IMR-90 (cell line): ENCODE data around the gene EPHB1. TPM values are rescaled to one million over a fixed set of nuclear protein-coding genes. Genes with fewer than 3 reads are reported as not detected.

Experiments
- ATAC-seq: fragments of 200-7000 bp; cut with Tn5 transposase; 2 replicates; pipeline ENCODE4 v1.9.1; 2020; ENCODE audit warnings: low read depth, mild to moderate bottlenecking, moderate library complexity
- BruUV-seq: library from RNA; stranded (reverse); fragments of 400-500 nt; replicated peaks from 2 replicates; lab custom pipeline; 2021; lab: Mats Ljungman, UMichigan
- CTCF ChIA-PET: fragments of 300-600 bp; formaldehyde crosslinking; extraction: SDS; loops from one replicate; lab custom pipeline; 2021; ENCODE audit warnings: antibody characterized with exemption; lab: Yijun Ruan, JAX
- POLR2A ChIA-PET: fragments of 300-600 bp; sonication (Branson Sonifier 250); formaldehyde crosslinking; loops from one replicate; lab custom pipeline; 2022; ENCODE audit warnings: antibody characterized with exemption; ENCODE audit not compliant: unreplicated experiment; lab: Charles Lee
- DNase-seq: peaks from one replicate; pipeline ENCODE4 v3.0.0; 2013
- H2AFZ ChIP-seq: replicated peaks from 2 replicates; pipeline ENCODE3; 2013; ENCODE audit warnings: low read length, mild to moderate bottlenecking; ENCODE audit not compliant: poor library complexity
- H2AK5ac ChIP-seq: 2 replicates; pipeline ENCODE4 v1.6.1; 2013; ENCODE audit warnings: low read depth, low read length, inconsistent platforms
- H2AK9ac ChIP-seq: replicated peaks from 2 replicates; pipeline ENCODE3; 2013; ENCODE audit warnings: mild to moderate bottlenecking, low read depth, low read length, moderate library complexity; ENCODE audit not compliant: poor library complexity
- H2BK120ac ChIP-seq: 2 replicates; pipeline ENCODE4 v1.6.1; 2013; ENCODE audit warnings: low read depth, low read length, inconsistent platforms
- H2BK15ac ChIP-seq: 3 replicates; pipeline ENCODE4 v1.6.1; 2013; ENCODE audit warnings: low read depth, low read length, inconsistent platforms
- H2BK20ac ChIP-seq: 2 replicates; pipeline ENCODE4 v1.6.1; 2013; ENCODE audit warnings: low read depth, mild to moderate bottlenecking, inconsistent platforms, low read length, moderate library complexity
- H2BK5ac ChIP-seq: 2 replicates; pipeline ENCODE4 v1.6.1; 2013; ENCODE audit warnings: mild to moderate bottlenecking, low read depth, low read length, inconsistent platforms; ENCODE audit not compliant: poor library complexity, severe bottlenecking
- H3K14ac ChIP-seq: replicated peaks from 2 replicates; pipeline ENCODE4 v1.6.1; 2013; ENCODE audit warnings: low read depth, low read length, inconsistent platforms
- H3K18ac ChIP-seq: 2 replicates; pipeline ENCODE4 v1.6.1; 2013; ENCODE audit warnings: low read depth, low read length, control low read depth
- H3K23ac ChIP-seq: 2 replicates; pipeline ENCODE4 v1.6.1; 2013; ENCODE audit warnings: low read depth, low read length, inconsistent platforms
- H3K27ac ChIP-seq: 2 replicates; pipeline ENCODE4 v1.5.1; 2013; ENCODE audit warnings: mild to moderate bottlenecking, control low read depth, low read length; ENCODE audit not compliant: insufficient read depth
- H3K27me3 ChIP-seq: 2 replicates; pipeline ENCODE4 v1.6.1; 2013; ENCODE audit warnings: low read length; ENCODE audit not compliant: control insufficient read depth, insufficient read depth
- H3K36me3 ChIP-seq: 2 replicates; pipeline ENCODE4 v1.6.1; 2013; ENCODE audit warnings: low read length, mixed read lengths; ENCODE audit not compliant: control insufficient read depth, insufficient read depth
- H3K4ac ChIP-seq: 2 replicates; pipeline ENCODE4 v1.6.1; 2013; ENCODE audit warnings: low read depth, low read length, inconsistent platforms
- H3K4me1 ChIP-seq: 2 replicates; pipeline ENCODE4 v1.6.1; 2013; ENCODE audit warnings: low read length, mixed read lengths; ENCODE audit not compliant: control insufficient read depth, insufficient read depth
- H3K4me2 ChIP-seq: 2 replicates; pipeline ENCODE4 v1.6.1; 2013; ENCODE audit warnings: low read depth, mild to moderate bottlenecking, control low read depth, low read length, moderate library complexity
- H3K4me3 ChIP-seq: 2 replicates; pipeline ENCODE4 v1.5.1; 2013; ENCODE audit warnings: low read depth, mild to moderate bottlenecking, control low read depth, low read length, moderate library complexity; ENCODE audit not compliant: insufficient read depth
- H3K56ac ChIP-seq: 2 replicates; pipeline ENCODE4 v1.6.1; 2013; ENCODE audit warnings: low read length, inconsistent platforms; ENCODE audit not compliant: insufficient read depth; ENCODE audit errors: extremely low read depth
- H3K79me1 ChIP-seq, 2 experiments: 2 replicates each; pipeline ENCODE4 v1.6.1; 2013; ENCODE audit warnings: low read length in 2 of 2, inconsistent platforms in 1 of 2, low read depth in 1 of 2
- H3K9ac ChIP-seq: 2 replicates; pipeline ENCODE4 v1.6.1; 2013; ENCODE audit warnings: low read depth, low read length, control low read depth
- H3K9me1 ChIP-seq: 2 replicates; pipeline ENCODE4 v1.6.1; 2013; ENCODE audit warnings: low read length, inconsistent platforms; ENCODE audit not compliant: insufficient read depth
- H3K9me3 ChIP-seq: 2 replicates; pipeline ENCODE4 v1.6.1; 2013; ENCODE audit warnings: low read length; ENCODE audit not compliant: control insufficient read depth, insufficient read depth
- H4K20me1 ChIP-seq: 2 replicates; pipeline ENCODE4 v1.6.1; 2013; ENCODE audit warnings: low read length, inconsistent platforms; ENCODE audit not compliant: insufficient read depth
- H4K5ac ChIP-seq: 2 replicates; pipeline ENCODE4 v1.6.1; 2013; ENCODE audit warnings: mild to moderate bottlenecking, low read depth, low read length, control low read depth
- H4K8ac ChIP-seq, 2 experiments: 2 replicates each; pipeline ENCODE4 v1.6.1; 2013; ENCODE audit warnings: low read depth in 2 of 2, low read length in 2 of 2, control low read depth in 1 of 2, inconsistent platforms in 1 of 2
- H4K91ac ChIP-seq: 2 replicates; pipeline ENCODE4 v1.6.1; 2013; ENCODE audit warnings: low read depth, low read length, inconsistent platforms; ENCODE audit not compliant: insufficient read depth
- BHLHE40 ChIP-seq: fragments of 150-350 bp; IDR thresholded peaks from 2 replicates; pipeline ENCODE4 v1.6.1; 2016; ENCODE audit warnings: mild to moderate bottlenecking, low read depth, low read length
- CEBPB ChIP-seq: IDR thresholded peaks from 2 replicates; pipeline ENCODE4 v1.6.1; 2012; ENCODE audit warnings: low read depth, low read length, improper control_type of control experiment
- CHD1 ChIP-seq: IDR thresholded peaks from 2 replicates; pipeline ENCODE4 v1.6.1; 2012; ENCODE audit warnings: low read depth, low read length, improper control_type of control experiment
- FOS ChIP-seq: fragments of 150-350 bp; IDR thresholded peaks from 2 replicates; pipeline ENCODE4 v1.6.1; 2016; ENCODE audit warnings: low read depth, low read length
- MAFK ChIP-seq: IDR thresholded peaks from 2 replicates; pipeline ENCODE4 v1.6.1; 2012; ENCODE audit warnings: low read depth, low read length, improper control_type of control experiment
- MAZ ChIP-seq: IDR thresholded peaks from 2 replicates; pipeline ENCODE4 v1.6.1; 2012; ENCODE audit warnings: low read depth, mild to moderate bottlenecking, low read length, improper control_type of control experiment, moderate library complexity, borderline replicate concordance
- MXI1 ChIP-seq: IDR thresholded peaks from 2 replicates; pipeline ENCODE4 v1.6.1; 2012; ENCODE audit warnings: low read depth, mild to moderate bottlenecking, low read length, moderate library complexity, borderline replicate concordance
- NFE2L2 ChIP-seq: fragments of 150-350 bp; IDR thresholded peaks from 2 replicates; pipeline ENCODE4 v1.6.1; 2016; ENCODE audit warnings: low read depth, mild to moderate bottlenecking, low read length
- POLR2A ChIP-seq: IDR thresholded peaks from 2 replicates; pipeline ENCODE4 v1.6.1; 2012; ENCODE audit warnings: mild to moderate bottlenecking, low read depth, low read length
- RAD21 ChIP-seq: IDR thresholded peaks from 2 replicates; pipeline ENCODE4 v1.6.1; 2012; ENCODE audit warnings: low read length, improper control_type of control experiment
- RCOR1 ChIP-seq: IDR thresholded peaks from 2 replicates; pipeline ENCODE4 v1.6.1; 2012; ENCODE audit warnings: mild to moderate bottlenecking, low read length, improper control_type of control experiment; ENCODE audit not compliant: insufficient replicate concordance
- RFX5 ChIP-seq: IDR thresholded peaks from 2 replicates; pipeline ENCODE4 v1.8.0; 2012; ENCODE audit warnings: low read depth, mild to moderate bottlenecking, low read length, moderate library complexity
- SMC3 ChIP-seq: fragments of 150-350 bp; IDR thresholded peaks from 2 replicates; pipeline ENCODE4 v1.6.1; 2016; ENCODE audit warnings: low read depth, mild to moderate bottlenecking, antibody characterized with exemption, low read length, moderate library complexity
- WGBS, 2 experiments: methylation state at CpG; one replicate each; pipeline versions ENCODE4 v1.1.5 to v1.1.7; 2013; ENCODE audit warnings: missing lambda C conversion rate in 2 of 2; ENCODE audit not compliant: insufficient read length in 1 of 2; ENCODE audit errors: extremely low coverage in 2 of 2; 5-methylcytosine and 5-hydroxymethylcytosine counted together
- dilution Hi-C: fragments of 300-500 bp; cut with HindIII; formaldehyde crosslinking; loops from one replicate; pipeline ENCODE4 v1.14.3; 2018; ENCODE audit warnings: low sequenced_read_pairs; ENCODE audit not compliant: unreplicated experiment
- in situ Hi-C: fragments of 300-500 bp; cut with MboI; formaldehyde crosslinking; loops from 3 replicates; pipeline ENCODE4 v1.14.3; 2019; ENCODE audit warnings: low sequenced_read_pairs, inconsistent platforms, mixed read lengths
- intact Hi-C: fragments of 100-400 bp; cut with micrococcal nuclease; formaldehyde crosslinking; loops from 2 replicates; pipeline ENCODE4 v1.10.0; 2022
- polyA plus RNA-seq, 3 experiments: library from polyadenylated mRNA; depleted of rRNA; stranded (reverse); fragments of >200 nt; gene quantifications; 2 replicates each; pipeline ENCODE4 v1.2.3, GENCODE V29; 2012; ENCODE audit warnings: low replicate concordance in 1 of 3
- total RNA-seq: library from RNA; depleted of rRNA; stranded (reverse); fragments of >200 nt; gene quantifications from 2 replicates; pipeline ENCODE4 v1.2.3, GENCODE V29; 2012
- TF ChIP-seq, protein P1 (sequence below): fragments of 150-350 bp; IDR thresholded peaks from 2 replicates; pipeline ENCODE4 v1.6.1; 2017; ENCODE audit warnings: mild to moderate bottlenecking, antibody characterized with exemption, low read length, low read depth
- TF ChIP-seq, protein P2 (sequence below): conservative IDR thresholded peaks from 2 replicates; pipeline ENCODE4 v1.5.1; 2012; ENCODE audit warnings: mild to moderate bottlenecking, low read depth, low read length, improper control_type of control experiment
- TF ChIP-seq, protein P3 (sequence below): fragments of 150-350 bp; IDR thresholded peaks from 2 replicates; pipeline ENCODE4 v1.6.1; 2016; ENCODE audit warnings: low read depth, mild to moderate bottlenecking, low read length, moderate library complexity, borderline replicate concordance

The EPHB1 gene
- total and polyA plus RNA-seq, 2 of the 4 experiments (the other 2 are of a cell fraction) = 0.17 to 0.36 TPM

DNA sequence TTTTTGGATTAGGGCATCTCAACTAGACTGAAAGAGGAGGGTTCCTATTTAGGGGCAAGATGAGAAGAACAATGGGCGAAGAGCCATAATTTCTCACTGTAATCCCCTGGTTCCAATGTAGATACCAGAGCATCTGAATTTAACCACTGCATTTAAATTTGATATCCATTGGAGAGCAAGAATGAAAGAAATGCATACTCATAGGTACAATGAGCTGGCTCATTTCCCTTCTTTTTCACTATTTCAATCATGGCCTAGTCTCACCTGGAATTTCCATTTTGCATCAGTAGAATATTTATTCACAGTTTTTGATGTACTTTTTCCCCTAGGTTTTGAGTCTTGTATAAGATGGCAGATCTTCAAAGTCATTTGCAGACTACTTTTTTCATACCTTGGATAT lies 13.8 kb downstream of the EPHB1 start:
- Histone ChIP-seq H2BK20ac (no peak overlapping the region), H4K8ac (no peak overlapping the region), H3K4me2 (no peak overlapping the region), H2BK5ac (no peak overlapping the region), H4K5ac (no peak overlapping the region), H3K9me1 (no peaks in the 10 kb centered on the region), H3K18ac (no peak overlapping the region), H4K91ac (no peak overlapping the region), H3K27me3 (peaks cover 1% of the 10 kb centered on the region; the same call in 1 of the 2 replicates), H3K4ac (no peak overlapping the region), H3K27ac (no peak overlapping the region), H3K9me3 (no peaks in the 10 kb centered on the region), H2AK5ac (no peak overlapping the region), H3K14ac (no peak overlapping the region), H2AK9ac (no peak overlapping the region), H3K23ac (no peak overlapping the region), H2BK15ac (no peak overlapping the region), H3K4me3 (no peak overlapping the region), H3K4me1 (no peaks in the 10 kb centered on the region), H4K20me1 (no peaks in the 10 kb centered on the region), H3K79me1 (no peaks in the 10 kb centered on the region), H3K36me3 (no peaks in the 10 kb centered on the region), H3K9ac (no peak overlapping the region), H2AFZ (no peak overlapping the region), H2BK120ac (no peak overlapping the region), H3K56ac (no peak overlapping the region)
- WGBS, 2 experiments = no CpG with 5 or more reads among the region's 1 CpG
- POLR2A ChIA-PET = no interaction called here
- intact Hi-C loops (no loop called here), in situ Hi-C loops (no loop called here), dilution Hi-C loops (no loop called here)
- no peak for TF ChIP-seq MAZ
- no peak for TF ChIP-seq MAFK
- no peak for TF ChIP-seq RAD21
- TF ChIP-seq NFE2L2 = no peak
- no peak for TF ChIP-seq CEBPB
- TF ChIP-seq, protein P1, sequence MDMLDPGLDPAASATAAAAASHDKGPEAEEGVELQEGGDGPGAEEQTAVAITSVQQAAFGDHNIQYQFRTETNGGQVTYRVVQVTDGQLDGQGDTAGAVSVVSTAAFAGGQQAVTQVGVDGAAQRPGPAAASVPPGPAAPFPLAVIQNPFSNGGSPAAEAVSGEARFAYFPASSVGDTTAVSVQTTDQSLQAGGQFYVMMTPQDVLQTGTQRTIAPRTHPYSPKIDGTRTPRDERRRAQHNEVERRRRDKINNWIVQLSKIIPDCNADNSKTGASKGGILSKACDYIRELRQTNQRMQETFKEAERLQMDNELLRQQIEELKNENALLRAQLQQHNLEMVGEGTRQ = no peak
- TF ChIP-seq, protein P2, sequence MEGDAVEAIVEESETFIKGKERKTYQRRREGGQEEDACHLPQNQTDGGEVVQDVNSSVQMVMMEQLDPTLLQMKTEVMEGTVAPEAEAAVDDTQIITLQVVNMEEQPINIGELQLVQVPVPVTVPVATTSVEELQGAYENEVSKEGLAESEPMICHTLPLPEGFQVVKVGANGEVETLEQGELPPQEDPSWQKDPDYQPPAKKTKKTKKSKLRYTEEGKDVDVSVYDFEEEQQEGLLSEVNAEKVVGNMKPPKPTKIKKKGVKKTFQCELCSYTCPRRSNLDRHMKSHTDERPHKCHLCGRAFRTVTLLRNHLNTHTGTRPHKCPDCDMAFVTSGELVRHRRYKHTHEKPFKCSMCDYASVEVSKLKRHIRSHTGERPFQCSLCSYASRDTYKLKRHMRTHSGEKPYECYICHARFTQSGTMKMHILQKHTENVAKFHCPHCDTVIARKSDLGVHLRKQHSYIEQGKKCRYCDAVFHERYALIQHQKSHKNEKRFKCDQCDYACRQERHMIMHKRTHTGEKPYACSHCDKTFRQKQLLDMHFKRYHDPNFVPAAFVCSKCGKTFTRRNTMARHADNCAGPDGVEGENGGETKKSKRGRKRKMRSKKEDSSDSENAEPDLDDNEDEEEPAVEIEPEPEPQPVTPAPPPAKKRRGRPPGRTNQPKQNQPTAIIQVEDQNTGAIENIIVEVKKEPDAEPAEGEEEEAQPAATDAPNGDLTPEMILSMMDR = no peak
- TF ChIP-seq BHLHE40 = no peak
- TF ChIP-seq FOS = no peak
- TF ChIP-seq SMC3 = no peak
- TF ChIP-seq MXI1 = no peak
- TF ChIP-seq, protein P3, sequence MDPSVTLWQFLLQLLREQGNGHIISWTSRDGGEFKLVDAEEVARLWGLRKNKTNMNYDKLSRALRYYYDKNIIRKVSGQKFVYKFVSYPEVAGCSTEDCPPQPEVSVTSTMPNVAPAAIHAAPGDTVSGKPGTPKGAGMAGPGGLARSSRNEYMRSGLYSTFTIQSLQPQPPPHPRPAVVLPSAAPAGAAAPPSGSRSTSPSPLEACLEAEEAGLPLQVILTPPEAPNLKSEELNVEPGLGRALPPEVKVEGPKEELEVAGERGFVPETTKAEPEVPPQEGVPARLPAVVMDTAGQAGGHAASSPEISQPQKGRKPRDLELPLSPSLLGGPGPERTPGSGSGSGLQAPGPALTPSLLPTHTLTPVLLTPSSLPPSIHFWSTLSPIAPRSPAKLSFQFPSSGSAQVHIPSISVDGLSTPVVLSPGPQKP = no peak
- TF ChIP-seq RFX5 = no peak
- TF ChIP-seq CHD1 = no peak
- no peak for TF ChIP-seq RCOR1
- TF ChIP-seq POLR2A = no peak
- ATAC-seq (no peak), DNase-seq (no peak)
- CTCF ChIA-PET = no interaction called here
- BruUV-seq = no TSS peak
